Kidney epithelial cell (primary cell): Measurements from ENCODE around the gene GFY. TPM values are rescaled to one million over a fixed set of nuclear protein-coding genes. Genes with fewer than 3 reads are reported as not detected.

ENCODE experiments used
- DNase-seq: peaks from one replicate; pipeline ENCODE4 v3.0.0-alpha.2; 2010; ENCODE audit warnings: low read depth
- H3K27me3 ChIP-seq: 2 replicates; pipeline ENCODE4 v1.6.0; 2011; ENCODE audit warnings: low read length; ENCODE audit not compliant: control insufficient read depth, insufficient read depth
- H3K36me3 ChIP-seq: 2 replicates; pipeline ENCODE4 v1.5.1; 2011; ENCODE audit warnings: low read length; ENCODE audit not compliant: control insufficient read depth, insufficient read depth
- H3K4me3 ChIP-seq: 2 replicates; pipeline ENCODE4 v1.5.1; 2011; ENCODE audit warnings: low read depth, mild to moderate bottlenecking, control low read depth, low read length
- CTCF ChIP-seq: IDR thresholded peaks from 2 replicates; pipeline ENCODE4 v1.5.1; 2011; ENCODE audit warnings: mild to moderate bottlenecking, moderate library complexity, low read length, control low read depth, inconsistent platforms; ENCODE audit not compliant: insufficient read depth, poor library complexity, severe bottlenecking
- total RNA-seq: library from RNA; depleted of rRNA; stranded (reverse); fragments of >200 nt; gene quantifications from 2 replicates; pipeline ENCODE4 v1.2.3, GENCODE V29; 2015

The GFY gene
- total RNA-seq, 1 donor from 2014 or later, result not detected

- TF ChIP-seq CTCF, result no peak
- DNase-seq, result no peak
- peaks cover 3% of the 10 kb centered on the region for H3K27me3 ChIP-seq
- H3K36me3 ChIP-seq, result no peaks in the 10 kb centered on the region
- no peak overlapping the region for H3K4me3 ChIP-seq
Observed at GRCh38 chr19:49447485-49448431, 22.6 kb downstream of the GFY start.

GRCh38 chr19:49448432-49448786, 23.2 kb downstream of the GFY start:
- no peak overlapping the region for H3K4me3 ChIP-seq
- TF ChIP-seq CTCF, result no peak
- no peak for DNase-seq
- H3K27me3 ChIP-seq, result no peaks in the 10 kb centered on the region
- H3K36me3 ChIP-seq, result no peaks in the 10 kb centered on the region

- Histone ChIP-seq H3K27me3 (no peaks in the 10 kb centered on the region), H3K4me3 (no peak overlapping the region), H3K36me3 (no peaks in the 10 kb centered on the region)
- DNase-seq, result no peak
- no peak for TF ChIP-seq CTCF
Observed at GRCh38 chr19:49450405-49450804, 25.2 kb downstream of the GFY start.

- no peaks in the 10 kb centered on the region for H3K36me3 ChIP-seq
- peak; percentile 7 for TF ChIP-seq CTCF
- no peaks in the 10 kb centered on the region for H3K27me3 ChIP-seq
- peak; percentile 97 for DNase-seq
- peak within 1 kb of the TSS; percentile 83 for H3K4me3 ChIP-seq
Observed at GRCh38 chr19:49451430-49452181, 26.4 kb downstream of the GFY start, which contains the start of gene PIH1D1. TSS of gene PIH1D1 (minus strand) at chr19:49451814. CDS start at chr19:49451574, 240 bp downstream.

- Histone ChIP-seq H3K4me3 (peak within 1 kb of the TSS; percentile 83), H3K36me3 (no peaks in the 10 kb centered on the region), H3K27me3 (no peaks in the 10 kb centered on the region)
- DNase-seq, result peak; percentile 84
- no peak for TF ChIP-seq CTCF
Observed at GRCh38 chr19:49453013-49453756, 28.0 kb downstream of the GFY start, which contains the start of gene ALDH16A1. TSS of gene ALDH16A1 (plus strand) at chr19:49453225. CDS start at chr19:49453332, 107 bp downstream.
